ENCODE results near the gene LSM7. TPM values are rescaled to one million over a fixed set of nuclear protein-coding genes. Genes with fewer than 3 reads are reported as not detected.

LSM7 gene
- total and polyA plus RNA-seq, 5 donors from 2014 or later = 83.9 to 187 (median 162) TPM

GRCh38 chr19:2278459-2279158 lies 49.8 kb downstream of the LSM7 start:
- Mint-ChIP-seq H3K9me3 (peaks cover 0 to 1% (median 0%) of the 10 kb centered on the region in 7 donors), H3K4me1 (peaks cover 0 to 38% (median 10%) of the 10 kb centered on the region in 4 donors), H3K27ac (peak overlapping the region in 1 of 3 donors; percentile 56), H3K27me3 (peaks cover 7% of the 10 kb centered on the region), H3K36me3 (peaks cover 9% of the 10 kb centered on the region), H3K4me3 (peak overlapping the region in 2 of 4 donors; percentile 26 to 63)
- Histone ChIP-seq H3K27me3 (ENCODE audit: control insufficient read depth, insufficient read depth, low read length) (no peaks in the 10 kb centered on the region), H3K27ac (ENCODE audit: insufficient read depth, low read length, poor library complexity, severe bottlenecking) (no peak overlapping the region), H3K4me3 (ENCODE audit: low read depth, low read length) (no peak overlapping the region), H3K36me3 (ENCODE audit: control insufficient read depth, insufficient read depth, low read length) (no peaks in the 10 kb centered on the region), H3K4me1 (ENCODE audit: control insufficient read depth, insufficient read depth, low read length, poor library complexity, severe bottlenecking) (peaks cover 27% of the 10 kb centered on the region), H3K9me3 (ENCODE audit: control insufficient read depth in 2 of 2, low read length in 2 of 2) (no peaks in the 10 kb centered on the region)
- no peak for DNase-seq
- no peak for ATAC-seq (ENCODE audit: low read depth in 2 of 2)

GRCh38 chr19:2277138-2277537 lies 51.2 kb downstream of the LSM7 start:
- Histone ChIP-seq H3K27ac (ENCODE audit: insufficient read depth, low read length, poor library complexity, severe bottlenecking) (no peak overlapping the region), H3K27me3 (ENCODE audit: control insufficient read depth, insufficient read depth, low read length) (no peaks in the 10 kb centered on the region), H3K36me3 (ENCODE audit: control insufficient read depth, insufficient read depth, low read length) (no peaks in the 10 kb centered on the region), H3K4me3 (ENCODE audit: low read depth, low read length) (no peak overlapping the region), H3K9me3 (ENCODE audit: control insufficient read depth in 2 of 2, low read length in 2 of 2) (no peaks in the 10 kb centered on the region), H3K4me1 (ENCODE audit: control insufficient read depth, insufficient read depth, low read length, poor library complexity, severe bottlenecking) (peaks cover 35% of the 10 kb centered on the region)
- ATAC-seq (ENCODE audit: low read depth in 2 of 2) = no peak
- H3K9me3 Mint-ChIP-seq = peaks cover 0 to 1% (median 0%) of the 10 kb centered on the region in 7 donors
- peak overlapping the region in 2 of 4 donors; percentile 5 to 86 for H3K4me3 Mint-ChIP-seq
- H3K27me3 Mint-ChIP-seq = peaks cover 7% of the 10 kb centered on the region
- peaks cover 14% of the 10 kb centered on the region for H3K36me3 Mint-ChIP-seq
- H3K27ac Mint-ChIP-seq = peak overlapping the region; percentile 56 to 80 (median 72)
- DNase-seq = no peak
- peaks cover 5 to 40% (median 14%) of the 10 kb centered on the region in 4 donors for H3K4me1 Mint-ChIP-seq

GRCh38 chr19:2276429-2276986 lies 51.9 kb downstream of the LSM7 start:
- peaks cover 17% of the 10 kb centered on the region for H3K36me3 Mint-ChIP-seq
- peaks cover 35% of the 10 kb centered on the region for H3K4me1 ChIP-seq (ENCODE audit: control insufficient read depth, insufficient read depth, low read length, poor library complexity, severe bottlenecking)
- no peaks in the 10 kb centered on the region for H3K36me3 ChIP-seq (ENCODE audit: control insufficient read depth, insufficient read depth, low read length)
- H3K27ac ChIP-seq (ENCODE audit: insufficient read depth, low read length, poor library complexity, severe bottlenecking) = no peak overlapping the region
- peak overlapping the region in 1 of 4 donors; percentile 86 for H3K4me3 Mint-ChIP-seq
- DNase-seq = no peak
- no peaks in the 10 kb centered on the region for H3K27me3 ChIP-seq (ENCODE audit: control insufficient read depth, insufficient read depth, low read length)
- no peak overlapping the region for H3K27ac Mint-ChIP-seq
- H3K4me1 Mint-ChIP-seq = peaks cover 5 to 40% (median 18%) of the 10 kb centered on the region in 4 donors
- no peak overlapping the region for H3K4me3 ChIP-seq (ENCODE audit: low read depth, low read length)
- no peak for ATAC-seq (ENCODE audit: low read depth in 2 of 2)
- no peaks in the 10 kb centered on the region for H3K9me3 ChIP-seq (ENCODE audit: control insufficient read depth in 2 of 2, low read length in 2 of 2)
- peaks cover 7% of the 10 kb centered on the region for H3K27me3 Mint-ChIP-seq
- H3K9me3 Mint-ChIP-seq = peaks cover 0 to 3% (median 0%) of the 10 kb centered on the region in 7 donors

- Histone ChIP-seq H3K27me3 (ENCODE audit: control insufficient read depth, insufficient read depth, low read length) (no peaks in the 10 kb centered on the region), H3K9me3 (ENCODE audit: control insufficient read depth in 2 of 2, low read length in 2 of 2) (no peaks in the 10 kb centered on the region), H3K4me3 (ENCODE audit: low read depth, low read length) (no peak overlapping the region), H3K4me1 (ENCODE audit: control insufficient read depth, insufficient read depth, low read length, poor library complexity, severe bottlenecking) (peaks cover 38% of the 10 kb centered on the region), H3K27ac (ENCODE audit: insufficient read depth, low read length, poor library complexity, severe bottlenecking) (no peak overlapping the region), H3K36me3 (ENCODE audit: control insufficient read depth, insufficient read depth, low read length) (no peaks in the 10 kb centered on the region)
- Mint-ChIP-seq H3K4me3 (no peak overlapping the region), H3K27me3 (peaks cover 7% of the 10 kb centered on the region), H3K9me3 (peaks cover 0 to 3% (median 0%) of the 10 kb centered on the region in 7 donors), H3K4me1 (peaks cover 5 to 41% (median 20%) of the 10 kb centered on the region in 4 donors), H3K27ac (no peak overlapping the region), H3K36me3 (peaks cover 20% of the 10 kb centered on the region)
- ATAC-seq (ENCODE audit: low read depth in 2 of 2) = no peak
- no peak for DNase-seq
Observed at GRCh38 chr19:2275588-2276428, 52.6 kb downstream of the LSM7 start.

- Mint-ChIP-seq H3K36me3 (peaks cover 20% of the 10 kb centered on the region), H3K9me3 (peaks cover 0 to 3% (median 0%) of the 10 kb centered on the region in 7 donors), H3K4me1 (peaks cover 5 to 41% (median 20%) of the 10 kb centered on the region in 4 donors), H3K4me3 (peak overlapping the region; percentile 36 to 99 (median 77)), H3K27me3 (peaks cover 7% of the 10 kb centered on the region), H3K27ac (peak overlapping the region; percentile 62 to 69 (median 63))
- Histone ChIP-seq H3K4me1 (ENCODE audit: control insufficient read depth, insufficient read depth, low read length, poor library complexity, severe bottlenecking) (peaks cover 37% of the 10 kb centered on the region), H3K27me3 (ENCODE audit: control insufficient read depth, insufficient read depth, low read length) (no peaks in the 10 kb centered on the region), H3K36me3 (ENCODE audit: control insufficient read depth, insufficient read depth, low read length) (no peaks in the 10 kb centered on the region), H3K4me3 (ENCODE audit: low read depth, low read length) (no peak overlapping the region), H3K27ac (ENCODE audit: insufficient read depth, low read length, poor library complexity, severe bottlenecking) (peak overlapping the region; percentile 23), H3K9me3 (ENCODE audit: control insufficient read depth in 2 of 2, low read length in 2 of 2) (no peaks in the 10 kb centered on the region)
- ATAC-seq (ENCODE audit: low read depth in 2 of 2) = no peak
- peak in 2 of 3 donors; percentile 60 to 66 for DNase-seq
Observed at GRCh38 chr19:2274931-2275535, 53.4 kb downstream of the LSM7 start.

GRCh38 chr19:2274185-2274711 lies 54.1 kb downstream of the LSM7 start:
- peaks cover 10% of the 10 kb centered on the region for H3K27me3 Mint-ChIP-seq
- peaks cover 20% of the 10 kb centered on the region for H3K36me3 Mint-ChIP-seq
- Histone ChIP-seq H3K36me3 (ENCODE audit: control insufficient read depth, insufficient read depth, low read length) (no peaks in the 10 kb centered on the region), H3K27me3 (ENCODE audit: control insufficient read depth, insufficient read depth, low read length) (no peaks in the 10 kb centered on the region), H3K4me3 (ENCODE audit: low read depth, low read length) (no peak overlapping the region), H3K9me3 (ENCODE audit: control insufficient read depth in 2 of 2, low read length in 2 of 2) (no peaks in the 10 kb centered on the region), H3K27ac (ENCODE audit: insufficient read depth, low read length, poor library complexity, severe bottlenecking) (peak overlapping the region; percentile 87), H3K4me1 (ENCODE audit: control insufficient read depth, insufficient read depth, low read length, poor library complexity, severe bottlenecking) (peaks cover 37% of the 10 kb centered on the region)
- ATAC-seq (ENCODE audit: low read depth in 2 of 2) = no peak
- peak overlapping the region in 2 of 3 donors; percentile 73 to 87 for H3K27ac Mint-ChIP-seq
- peaks cover 5 to 41% (median 20%) of the 10 kb centered on the region in 4 donors for H3K4me1 Mint-ChIP-seq
- peaks cover 0 to 3% (median 0%) of the 10 kb centered on the region in 7 donors for H3K9me3 Mint-ChIP-seq
- peak overlapping the region; percentile 63 to 99 (median 74) for H3K4me3 Mint-ChIP-seq
- DNase-seq = no peak

All from CD4-positive, CD25-positive, alpha-beta regulatory T cell (primary cell).